Naive thymus-derived CD8-positive, alpha-beta T cell (primary cell): Measurements from ENCODE around the gene RNU2-63P. TPM values are rescaled to one million over a fixed set of nuclear protein-coding genes. Genes with fewer than 3 reads are reported as not detected.
"Not testable (repeated sequence)": the region's sequence is repeated elsewhere in the genome, so short reads cannot be mapped to it uniquely, and the experiment has no call there.

Experiments
- ATAC-seq, 2 donors: fragments of 150-1000 bp; cut with Tn5 transposase in 1 of 2; sonication (Bioruptor Pico), chemical (Tn5 transposase) in 1 of 2; 1 replicate in 1 of 2; 2 replicates in 1 of 2; pipeline ENCODE4 v1.10.0; 2021; ENCODE audit warnings: mild to moderate bottlenecking in 2 of 2, moderate library complexity in 2 of 2
- POLR2A ChIA-PET: fragments of 350-600 bp; sonication (Branson Sonifier 250); formaldehyde crosslinking; loops from one replicate; lab custom pipeline; 2021; ENCODE audit warnings: antibody characterized with exemption; lab: Charles Lee
- DNase-seq, 10 donors: peaks; one replicate each; pipeline versions ENCODE4 v3.0.0 to v3.0.0-alpha.2; 2020 to 2022
- H3K27ac Mint-ChIP-seq, 10 donors: one replicate each; pipeline ENCODE4 v1.8.0; 2020 to 2022; ENCODE audit warnings: mild to moderate bottlenecking in 10 of 10, mixed read lengths in 10 of 10, moderate library complexity in 4 of 10, inconsistent platforms in 1 of 10
- H3K27me3 Mint-ChIP-seq, 5 donors: one replicate each; pipeline ENCODE4 v1.8.0; 2021 to 2022; ENCODE audit warnings: mixed read lengths in 5 of 5
- H3K36me3 Mint-ChIP-seq, 3 donors: one replicate each; pipeline ENCODE4 v1.8.0; 2020 to 2022; ENCODE audit warnings: mixed read lengths in 3 of 3, mild to moderate bottlenecking in 2 of 3, inconsistent platforms in 1 of 3
- H3K4me1 Mint-ChIP-seq, 4 donors: one replicate each; pipeline ENCODE4 v1.8.0; 2021 to 2022; ENCODE audit warnings: mixed read lengths in 4 of 4
- H3K4me3 Mint-ChIP-seq, 10 donors: one replicate each; pipeline ENCODE4 v1.8.0; 2020 to 2022; ENCODE audit warnings: mild to moderate bottlenecking in 10 of 10, mixed read lengths in 10 of 10, moderate library complexity in 6 of 10, inconsistent platforms in 1 of 10
- H3K9me3 Mint-ChIP-seq, 9 donors: one replicate each; pipeline ENCODE4 v1.8.0; 2020 to 2022; ENCODE audit warnings: mixed read lengths in 9 of 9, mild to moderate bottlenecking in 3 of 9, inconsistent platforms in 1 of 9, moderate library complexity in 1 of 9
- polyA plus RNA-seq, 3 donors: library from polyadenylated mRNA; unstranded; fragments of 300-500 nt; fragmentation: Illumina TruSeq; gene quantifications; one replicate each; pipeline ENCODE4 v1.2.3, GENCODE V29; 2021
- total RNA-seq, 8 experiments: library from RNA in 2 of 8; stranded (reverse) in 2 of 8; gene quantifications; one replicate each; pipeline ENCODE4 v1.2.3 and lab custom pipeline; 2021 to 2026

The RNU2-63P gene
- total and polyA plus RNA-seq, 5 experiments from 2014 or later = 3.5 to 8.5 (median 3.7) TPM; not detected in 2

- H3K27ac Mint-ChIP-seq, H3K36me3 Mint-ChIP-seq, ATAC-seq, DNase-seq, H3K9me3 Mint-ChIP-seq, H3K4me3 Mint-ChIP-seq, POLR2A ChIA-PET, H3K27me3 Mint-ChIP-seq: not testable (repeated sequence)
- H3K4me1 Mint-ChIP-seq = peaks cover 0 to 11% (median 1%) of the 10 kb centered on the region in 4 donors
Observed at GRCh38 chr2:88000474-88000873, 15.9 kb downstream of the RNU2-63P start.

DNA sequence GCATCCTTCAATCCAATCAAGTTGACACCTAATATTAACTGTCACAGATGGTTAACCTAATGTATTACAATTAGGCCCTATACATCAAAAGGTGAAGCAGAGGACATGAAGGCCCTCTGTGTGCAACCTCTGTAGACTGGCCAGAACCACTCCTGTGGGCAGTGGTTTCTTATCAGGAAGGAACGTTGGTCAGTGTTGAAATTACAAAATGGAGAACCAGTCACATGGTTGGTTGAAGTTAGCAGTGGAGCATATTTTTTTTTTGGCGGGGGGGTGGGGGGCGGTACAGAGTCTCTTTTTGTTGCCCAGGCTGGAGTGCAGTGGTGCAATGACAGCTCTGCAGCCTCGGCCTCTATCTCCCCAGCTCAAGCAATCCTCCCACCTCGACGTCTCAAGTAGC, 19.8 kb downstream of the RNU2-63P start:
- peaks cover 0 to 2% (median 0%) of the 10 kb centered on the region in 9 donors for H3K9me3 Mint-ChIP-seq
- H3K36me3 Mint-ChIP-seq = no peaks in the 10 kb centered on the region
- POLR2A ChIA-PET = no interaction called here
- ATAC-seq (no peak), DNase-seq (no peak)
- peak overlapping the region in 1 of 10 donors; percentile 57 for H3K27ac Mint-ChIP-seq
- H3K4me1 Mint-ChIP-seq = peaks cover 0 to 11% (median 0%) of the 10 kb centered on the region in 4 donors
- no peak overlapping the region for H3K4me3 Mint-ChIP-seq
- no peaks in the 10 kb centered on the region for H3K27me3 Mint-ChIP-seq

DNA sequence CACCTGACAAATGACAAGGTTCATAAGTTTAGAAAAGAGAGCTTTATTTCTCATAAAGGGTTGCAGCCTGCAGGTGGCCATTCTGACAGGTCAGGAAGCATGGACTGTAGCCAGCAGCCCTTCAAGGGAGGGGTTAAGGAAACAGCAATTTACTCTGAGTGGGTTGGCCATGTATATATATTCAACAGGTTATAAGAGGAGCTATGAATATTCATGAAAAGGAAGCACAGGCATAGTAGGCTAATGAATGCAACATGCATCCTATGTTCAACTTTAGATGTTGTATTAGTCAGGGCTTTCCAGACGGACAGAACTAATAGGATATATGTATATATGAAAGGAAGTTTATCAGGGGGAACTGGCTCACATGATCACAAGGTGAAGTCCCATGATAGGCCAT, 20.6 kb downstream of the RNU2-63P start:
- no peaks in the 10 kb centered on the region for H3K36me3 Mint-ChIP-seq
- peaks cover 0 to 10% (median 0%) of the 10 kb centered on the region in 4 donors for H3K4me1 Mint-ChIP-seq
- H3K9me3 Mint-ChIP-seq = peaks cover 0 to 2% (median 0%) of the 10 kb centered on the region in 9 donors
- no peak for ATAC-seq
- H3K27ac Mint-ChIP-seq = no peak overlapping the region
- H3K4me3 Mint-ChIP-seq = no peak overlapping the region
- H3K27me3 Mint-ChIP-seq = no peaks in the 10 kb centered on the region
- POLR2A ChIA-PET = no interaction called here
- no peak for DNase-seq

- H3K4me3 Mint-ChIP-seq, DNase-seq, H3K27ac Mint-ChIP-seq, H3K36me3 Mint-ChIP-seq, POLR2A ChIA-PET, ATAC-seq, H3K27me3 Mint-ChIP-seq, H3K9me3 Mint-ChIP-seq: not testable (repeated sequence)
- peaks cover 0 to 10% (median 0%) of the 10 kb centered on the region in 4 donors for H3K4me1 Mint-ChIP-seq
Observed at GRCh38 chr2:87994304-87994850, 22.0 kb downstream of the RNU2-63P start.

DNA sequence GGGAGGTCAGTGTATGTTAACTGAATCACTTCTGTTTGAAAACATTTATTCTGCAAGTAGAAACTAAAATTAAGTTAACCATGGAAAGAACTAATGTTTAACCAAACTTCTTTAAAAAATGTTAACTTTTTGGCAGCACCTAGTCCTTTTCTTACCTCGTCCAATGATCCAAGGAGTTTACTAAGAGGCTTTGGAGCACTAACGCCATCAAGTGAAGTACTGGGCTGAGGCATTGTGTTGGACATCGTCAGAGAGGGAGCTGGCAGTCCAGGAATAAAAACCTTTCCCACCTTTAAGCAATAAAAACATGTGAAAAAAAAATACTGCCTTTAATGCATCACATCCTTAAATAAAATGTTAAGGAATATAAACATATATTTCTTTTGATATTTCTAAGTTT, 23.8 kb downstream of the RNU2-63P start:
- DNase-seq, H3K36me3 Mint-ChIP-seq, H3K27ac Mint-ChIP-seq, ATAC-seq, H3K9me3 Mint-ChIP-seq, H3K4me3 Mint-ChIP-seq, H3K27me3 Mint-ChIP-seq, POLR2A ChIA-PET: not testable (repeated sequence)
- H3K4me1 Mint-ChIP-seq = peaks cover 0 to 10% (median 0%) of the 10 kb centered on the region in 4 donors

GRCh38 chr2:87987473-87987872, 28.9 kb downstream of the RNU2-63P start:
- H3K4me3 Mint-ChIP-seq, H3K27me3 Mint-ChIP-seq, POLR2A ChIA-PET, ATAC-seq, H3K36me3 Mint-ChIP-seq, H3K27ac Mint-ChIP-seq, H3K9me3 Mint-ChIP-seq, H3K4me1 Mint-ChIP-seq, DNase-seq: not testable (repeated sequence)

DNA sequence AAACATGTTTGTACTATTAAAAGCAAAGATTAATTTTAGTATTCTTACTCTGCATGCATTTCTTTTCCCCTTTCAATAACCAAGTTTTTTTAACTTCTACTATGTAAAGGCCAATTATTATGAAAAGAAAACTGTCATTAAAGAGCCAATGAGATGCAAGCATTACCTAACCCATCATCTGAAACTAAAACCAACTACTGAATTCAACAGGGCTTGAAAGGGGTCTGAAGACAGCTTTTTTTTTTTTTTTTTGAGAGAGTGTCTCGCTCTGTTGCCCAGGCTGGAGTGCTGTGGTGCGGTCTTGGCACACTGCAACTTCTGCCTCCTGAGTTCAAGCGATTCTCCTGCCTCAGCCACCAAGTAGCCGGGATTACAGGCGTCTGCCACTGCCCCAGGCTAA, 30.4 kb downstream of the RNU2-63P start:
- ATAC-seq, H3K27me3 Mint-ChIP-seq, H3K9me3 Mint-ChIP-seq, H3K36me3 Mint-ChIP-seq, DNase-seq, H3K4me1 Mint-ChIP-seq, POLR2A ChIA-PET, H3K27ac Mint-ChIP-seq, H3K4me3 Mint-ChIP-seq: not testable (repeated sequence)

GRCh38 chr2:87981182-87981581, 35.2 kb downstream of the RNU2-63P start:
- H3K4me3 Mint-ChIP-seq, H3K4me1 Mint-ChIP-seq, H3K36me3 Mint-ChIP-seq, ATAC-seq, H3K9me3 Mint-ChIP-seq, POLR2A ChIA-PET, H3K27ac Mint-ChIP-seq, DNase-seq, H3K27me3 Mint-ChIP-seq: not testable (repeated sequence)

- ATAC-seq = peak in 1 of 2 donors; percentile 61
- H3K27me3 Mint-ChIP-seq, H3K27ac Mint-ChIP-seq, H3K4me3 Mint-ChIP-seq, H3K9me3 Mint-ChIP-seq, DNase-seq, H3K36me3 Mint-ChIP-seq, POLR2A ChIA-PET, H3K4me1 Mint-ChIP-seq: not testable (repeated sequence)
Observed at GRCh38 chr2:87972385-87972784, 44.0 kb downstream of the RNU2-63P start.

Other genes starting within 250 kb of the RNU2-63P start
- gene RGPD2, start 190.8 kb downstream of the RNU2-63P start, total RNA-seq = 1 to 10 TPM; 3.0 to 5.6 TPM
- gene RGPD2, start 190.8 kb downstream of the RNU2-63P start, polyA plus RNA-seq = 1 to 10 TPM; 1.7 to 3.0 (median 2.0) TPM
- gene KRCC1, start 39.2 kb upstream of the RNU2-63P start, total RNA-seq = 10 to 100 TPM; 26.9 to 29.4 TPM
- gene KRCC1, start 39.2 kb upstream of the RNU2-63P start, polyA plus RNA-seq = 10 to 100 TPM; 23.4 to 26.2 (median 25.3) TPM
- gene SMYD1, start 51.3 kb upstream of the RNU2-63P start, total RNA-seq = not detected
- not detected for gene SMYD1, start 51.3 kb upstream of the RNU2-63P start, polyA plus RNA-seq
- gene FABP1, start 111.5 kb upstream of the RNU2-63P start, total RNA-seq = not detected
- gene FABP1, start 111.5 kb upstream of the RNU2-63P start, polyA plus RNA-seq = not detected
- gene THNSL2, start 153.8 kb upstream of the RNU2-63P start, total RNA-seq = 1 to 10 TPM; 2.3 to 3.1 TPM
- under 1 TPM; 0.36 to 0.69 (median 0.43) TPM for gene THNSL2, start 153.8 kb upstream of the RNU2-63P start, polyA plus RNA-seq